Fibroblast of lung (primary cell): ENCODE data around the gene PIAS4.

ENCODE experiments used
- CTCF ChIP-seq, 2 donors: IDR thresholded peaks in 1 of 2; conservative IDR thresholded peaks in 1 of 2; 1 replicate in 1 of 2; 2 replicates in 1 of 2; pipeline ENCODE4 v1.5.1; 2011 to 2012; ENCODE audit warnings: low read length in 2 of 2, control low read depth in 1 of 2, inconsistent platforms in 1 of 2, low read depth in 1 of 2, mild to moderate bottlenecking in 1 of 2
- EZH2 ChIP-seq: IDR thresholded peaks from 2 replicates; pipeline ENCODE4 v1.5.1; 2012; ENCODE audit warnings: low read length, control low read depth, mild to moderate bottlenecking; ENCODE audit errors: missing control alignments

- TF ChIP-seq CTCF (conservative IDR thresholded peaks at IDR 0.05 in 1 of 2, IDR thresholded peaks at IDR 0.05 in 1 of 2; ENCODE audit: low read depth in 1 of 2, low read length in 2 of 2) = no peak
- no peak for TF ChIP-seq EZH2
Observed at GRCh38 chr19:3981373-3981735, 26.2 kb upstream of the PIAS4 start.
